GM12875 (cell line): ENCODE results near the gene OR10H1.
"Not testable (repeated sequence)": the region's sequence is repeated elsewhere in the genome, so short reads cannot be mapped to it uniquely, and the experiment has no call there.

ENCODE experiments used
- H3K4me3 ChIP-seq: one replicate; pipeline ENCODE4 v1.5.1; 2011; ENCODE audit warnings: low read depth, low read length, control low read depth
- TF ChIP-seq, protein P1 (sequence below): IDR thresholded peaks from 2 replicates; pipeline ENCODE4 v1.5.1; 2011; ENCODE audit warnings: low read depth, mild to moderate bottlenecking, control low read depth, inconsistent platforms, low read length, moderate library complexity, borderline replicate concordance; ENCODE audit not compliant: insufficient read depth

Gene OR10H1

DNA sequence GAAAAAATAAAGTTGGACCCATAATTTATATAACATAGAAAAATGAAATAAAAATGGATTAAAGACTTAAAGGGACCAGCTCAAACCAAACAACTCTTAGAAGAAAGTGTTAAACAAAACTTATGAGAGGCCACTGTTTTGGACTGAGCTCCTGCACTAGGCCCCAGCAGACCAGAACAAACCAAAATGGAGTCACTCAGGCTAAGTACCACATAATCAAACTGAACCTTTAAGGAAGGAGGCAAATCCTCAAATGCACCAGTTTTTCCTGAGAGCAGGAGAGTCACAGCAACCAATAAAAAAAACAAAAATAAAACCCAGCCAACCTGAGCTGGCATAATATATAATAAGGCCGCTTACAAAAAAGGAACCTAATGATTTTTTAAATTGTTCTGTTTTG lies 10.3 kb upstream of the OR10H1 start:
- H3K4me3 ChIP-seq, result no peak overlapping the region
- TF ChIP-seq, protein P1, sequence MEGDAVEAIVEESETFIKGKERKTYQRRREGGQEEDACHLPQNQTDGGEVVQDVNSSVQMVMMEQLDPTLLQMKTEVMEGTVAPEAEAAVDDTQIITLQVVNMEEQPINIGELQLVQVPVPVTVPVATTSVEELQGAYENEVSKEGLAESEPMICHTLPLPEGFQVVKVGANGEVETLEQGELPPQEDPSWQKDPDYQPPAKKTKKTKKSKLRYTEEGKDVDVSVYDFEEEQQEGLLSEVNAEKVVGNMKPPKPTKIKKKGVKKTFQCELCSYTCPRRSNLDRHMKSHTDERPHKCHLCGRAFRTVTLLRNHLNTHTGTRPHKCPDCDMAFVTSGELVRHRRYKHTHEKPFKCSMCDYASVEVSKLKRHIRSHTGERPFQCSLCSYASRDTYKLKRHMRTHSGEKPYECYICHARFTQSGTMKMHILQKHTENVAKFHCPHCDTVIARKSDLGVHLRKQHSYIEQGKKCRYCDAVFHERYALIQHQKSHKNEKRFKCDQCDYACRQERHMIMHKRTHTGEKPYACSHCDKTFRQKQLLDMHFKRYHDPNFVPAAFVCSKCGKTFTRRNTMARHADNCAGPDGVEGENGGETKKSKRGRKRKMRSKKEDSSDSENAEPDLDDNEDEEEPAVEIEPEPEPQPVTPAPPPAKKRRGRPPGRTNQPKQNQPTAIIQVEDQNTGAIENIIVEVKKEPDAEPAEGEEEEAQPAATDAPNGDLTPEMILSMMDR, result no peak

DNA sequence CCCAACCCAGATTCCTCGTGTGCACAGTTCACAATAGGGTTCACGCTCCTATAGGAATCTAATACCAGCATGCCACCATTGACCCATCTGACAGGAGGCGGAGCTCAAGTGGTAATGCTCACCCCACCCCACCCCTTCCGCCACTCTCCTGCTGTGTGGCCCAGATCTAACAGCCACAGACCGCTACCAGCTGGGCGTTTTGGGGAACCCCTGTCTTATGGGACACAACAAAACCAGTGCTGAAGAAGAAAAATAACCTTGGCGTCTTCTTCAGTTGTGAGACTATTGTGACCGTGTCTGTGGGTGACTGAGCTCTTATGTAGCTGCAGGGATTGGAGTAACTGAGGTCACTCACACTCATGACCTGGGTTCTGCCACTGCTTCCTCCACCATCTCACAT lies 5.2 kb upstream of the OR10H1 start:
- H3K4me3 ChIP-seq, result no peak overlapping the region
- TF ChIP-seq, protein P1, result no peak

DNA sequence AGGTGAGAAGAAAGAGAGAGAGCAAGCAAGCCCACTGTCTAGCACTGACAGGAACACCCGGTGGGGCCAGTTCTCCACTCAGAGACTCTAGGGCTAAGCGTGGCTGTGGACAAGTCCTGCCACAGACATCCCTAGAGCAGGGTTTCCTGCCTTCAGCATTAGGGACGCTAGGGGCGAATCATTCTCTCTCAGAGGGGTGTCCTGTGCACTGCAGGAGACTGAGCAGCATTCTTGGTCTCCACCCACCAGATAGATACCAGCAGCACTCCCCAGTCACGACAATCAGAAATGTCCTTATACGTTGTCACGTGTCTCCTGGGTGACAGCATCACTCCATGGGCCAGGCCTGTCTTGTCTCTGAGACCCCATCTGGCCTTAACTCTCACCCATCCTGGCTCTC lies 1.5 kb downstream of the OR10H1 start:
- TF ChIP-seq, protein P1, result no peak
- no peak overlapping the region for H3K4me3 ChIP-seq

DNA sequence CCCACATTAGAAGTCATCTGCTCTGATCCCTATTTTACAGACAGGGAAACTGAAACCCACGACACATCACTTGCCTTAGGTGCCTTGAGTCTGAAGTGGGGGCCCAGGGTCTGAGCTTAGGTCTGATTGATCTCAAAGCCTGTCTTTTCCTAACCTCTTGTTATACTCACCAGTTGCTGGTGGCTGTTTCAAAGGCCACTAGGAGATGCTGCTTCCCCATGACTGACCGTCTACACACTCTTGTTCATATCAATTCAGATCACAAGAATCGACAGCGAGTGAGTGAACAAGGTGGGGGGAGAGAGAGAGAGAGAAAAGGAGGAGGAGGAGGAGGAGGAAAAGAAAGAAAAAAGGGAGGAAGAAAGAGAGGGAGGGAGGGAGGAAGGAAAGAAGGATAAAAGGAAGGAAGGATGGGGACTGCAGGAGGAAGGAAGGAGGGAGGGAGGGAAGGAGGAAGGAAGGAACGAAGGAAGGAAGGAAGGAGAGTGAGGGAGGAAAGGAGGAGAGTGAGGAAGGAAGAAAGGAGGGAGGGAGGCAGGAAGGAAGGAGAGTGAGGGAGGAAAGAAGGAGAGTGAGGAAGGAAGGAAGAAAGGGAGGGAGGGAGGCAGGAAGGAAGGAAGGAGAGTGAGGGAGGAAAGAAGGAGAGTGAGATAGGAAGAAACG lies 3.3 kb downstream of the OR10H1 start:
- TF ChIP-seq, protein P1, result peak; percentile 16; the same call in 1 of the 2 replicates
- H3K4me3 ChIP-seq, result no peak overlapping the region

DNA sequence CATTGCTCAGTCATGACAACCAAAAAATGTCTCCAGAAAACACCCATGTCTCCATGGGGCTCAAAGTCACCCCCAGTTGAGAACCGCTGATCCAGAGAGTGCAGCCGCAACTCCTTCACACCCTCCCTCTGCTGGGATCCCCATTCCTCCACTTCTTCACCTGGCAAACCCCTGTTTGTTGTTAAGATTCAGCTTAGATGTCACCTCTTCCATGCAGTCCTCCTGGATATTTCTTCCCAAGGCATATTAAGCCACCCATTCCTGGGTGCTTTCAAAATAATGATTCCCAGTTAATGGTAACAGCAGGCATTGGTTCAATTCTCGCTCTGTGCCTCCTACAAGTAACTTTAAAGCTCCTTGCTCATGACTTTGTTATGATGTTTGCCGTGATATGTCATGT lies 4.0 kb downstream of the OR10H1 start:
- H3K4me3 ChIP-seq, result no peak overlapping the region
- TF ChIP-seq, protein P1, result no peak

DNA sequence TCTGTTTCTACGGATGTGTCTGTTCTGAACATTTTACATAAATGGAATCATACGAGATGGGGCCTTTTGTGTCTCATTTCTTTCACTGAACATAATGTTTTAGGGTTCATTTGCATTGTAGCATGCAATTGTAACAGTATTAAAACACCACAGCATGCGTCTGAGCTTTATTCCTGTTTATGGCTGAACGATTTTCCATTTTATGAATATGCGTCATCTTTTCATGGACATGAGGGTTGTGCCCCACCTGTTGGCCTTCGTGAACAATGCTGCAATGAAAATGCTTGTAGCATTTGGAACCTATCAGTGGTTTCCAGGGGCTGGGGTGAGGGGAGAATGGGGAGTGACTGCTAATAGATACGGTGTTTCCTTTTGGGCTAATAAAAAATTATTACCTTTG lies 5.1 kb downstream of the OR10H1 start:
- TF ChIP-seq, protein P1, result peak; percentile 23; the same call in 1 of the 2 replicates
- H3K4me3 ChIP-seq, result no peak overlapping the region

DNA sequence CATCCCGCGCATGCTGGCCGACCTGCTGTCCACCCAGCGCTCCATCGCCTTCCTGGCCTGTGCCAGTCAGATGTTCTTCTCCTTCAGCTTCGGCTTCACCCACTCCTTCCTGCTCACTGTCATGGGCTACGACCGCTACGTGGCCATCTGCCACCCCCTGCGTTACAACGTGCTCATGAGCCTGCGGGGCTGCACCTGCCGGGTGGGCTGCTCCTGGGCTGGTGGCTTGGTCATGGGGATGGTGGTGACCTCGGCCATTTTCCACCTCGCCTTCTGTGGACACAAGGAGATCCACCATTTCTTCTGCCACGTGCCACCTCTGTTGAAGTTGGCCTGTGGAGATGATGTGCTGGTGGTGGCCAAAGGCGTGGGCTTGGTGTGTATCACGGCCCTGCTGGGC lies 21.2 kb downstream of the OR10H1 start:
- not testable (repeated sequence) for H3K4me3 ChIP-seq

DNA sequence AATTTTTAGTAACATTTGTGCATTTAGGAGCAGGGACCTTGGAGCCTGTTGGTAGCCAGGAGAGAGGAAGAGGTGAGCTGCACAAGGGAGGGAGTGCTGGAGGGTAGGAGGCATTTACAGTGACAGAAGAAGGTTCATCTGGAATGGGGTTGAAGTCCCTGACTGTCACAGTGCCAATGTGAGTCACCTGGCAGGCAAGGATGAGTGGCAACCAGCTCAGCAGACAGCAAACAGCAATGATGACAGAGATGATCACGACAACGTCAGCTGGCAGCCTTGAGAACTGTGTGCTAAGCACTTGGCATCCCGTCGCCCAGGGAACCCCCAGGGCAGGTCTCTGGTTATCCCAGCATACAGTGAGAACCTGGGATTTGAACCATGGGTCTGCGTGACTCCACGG lies 25.4 kb downstream of the OR10H1 start:
- H3K4me3 ChIP-seq, result no peak overlapping the region
- TF ChIP-seq, protein P1, result no peak
